NB4 (cell line): Measurements from ENCODE around the gene AFAP1L1.

Source experiments
- DNase-seq: peaks from one replicate; pipeline ENCODE4 v3.0.0; 2010; ENCODE audit warnings: low read depth
- H3K4me3 ChIP-seq: one replicate; pipeline ENCODE4 v1.5.1; 2011; ENCODE audit warnings: mild to moderate bottlenecking, low read depth, low read length, moderate library complexity
- CTCF ChIP-seq: IDR thresholded peaks from one replicate; pipeline ENCODE4 v1.5.1; 2012; ENCODE audit warnings: low read depth, low read length
- MAX ChIP-seq: IDR thresholded peaks from 2 replicates; pipeline ENCODE4 v1.6.1; 2011; ENCODE audit warnings: low read depth, low read length
- MYC ChIP-seq: IDR thresholded peaks from 2 replicates; pipeline ENCODE4 v1.6.1; 2011; ENCODE audit warnings: low read depth, low read length
- POLR2A ChIP-seq: IDR thresholded peaks from 2 replicates; pipeline ENCODE4 v1.6.1; 2011; ENCODE audit warnings: mild to moderate bottlenecking; ENCODE audit not compliant: insufficient read length; ENCODE audit errors: extremely low read depth

The AFAP1L1 gene

GRCh38 chr5:149297340-149298025, 25.8 kb downstream of the AFAP1L1 start:
- TF ChIP-seq CTCF (no peak), MYC (no peak), MAX (no peak), POLR2A (no peak)
- no peak for DNase-seq
- no peak overlapping the region for H3K4me3 ChIP-seq

GRCh38 chr5:149298163-149298562, 26.5 kb downstream of the AFAP1L1 start:
- H3K4me3 ChIP-seq, result no peak overlapping the region
- DNase-seq, result no peak
- TF ChIP-seq MAX, result no peak
- no peak for TF ChIP-seq POLR2A
- no peak for TF ChIP-seq CTCF

GRCh38 chr5:149298842-149299404, 27.3 kb downstream of the AFAP1L1 start:
- TF ChIP-seq CTCF (no peak), MYC (no peak), MAX (no peak)
- H3K4me3 ChIP-seq, result no peak overlapping the region
- DNase-seq, result no peak

GRCh38 chr5:149299451-149300054, 27.9 kb downstream of the AFAP1L1 start:
- no peak for TF ChIP-seq POLR2A
- TF ChIP-seq CTCF, result no peak
- no peak for TF ChIP-seq MAX
- no peak for TF ChIP-seq MYC
- no peak for DNase-seq
- no peak overlapping the region for H3K4me3 ChIP-seq

GRCh38 chr5:149300441-149300840, 28.8 kb downstream of the AFAP1L1 start:
- H3K4me3 ChIP-seq, result no peak overlapping the region
- DNase-seq, result no peak
- TF ChIP-seq MYC (no peak), POLR2A (no peak), CTCF (no peak), MAX (no peak)
